Calu3 (cell line): ENCODE data around the gene AMY2A. TPM values are rescaled to one million over a fixed set of nuclear protein-coding genes. Genes with fewer than 3 reads are reported as not detected.
"Not testable (repeated sequence)": the region's sequence is repeated elsewhere in the genome, so short reads cannot be mapped to it uniquely, and the experiment has no call there.

Experiments
- BruUV-seq: library from RNA; stranded (reverse); fragments of 400-500 nt; replicated peaks from 2 replicates; lab custom pipeline; 2021; lab: Mats Ljungman, UMichigan
- CTCF ChIA-PET: fragments of 300-600 bp; sonication (Branson Sonifier 250); formaldehyde crosslinking; loops from one replicate; lab custom pipeline; 2022; ENCODE audit warnings: antibody characterized with exemption; lab: Charles Lee
- DNase-seq: peaks from one replicate; pipeline ENCODE4 v3.0.0; 2022
- H3K27ac Mint-ChIP-seq: one replicate; pipeline ENCODE4 v1.8.0; 2022; ENCODE audit warnings: mixed read lengths; ENCODE audit not compliant: unreplicated experiment
- H3K27me3 Mint-ChIP-seq: one replicate; pipeline ENCODE4 v1.8.0; 2022; ENCODE audit warnings: mixed read lengths; ENCODE audit not compliant: unreplicated experiment
- H3K36me3 Mint-ChIP-seq: one replicate; pipeline ENCODE4 v1.8.0; 2022; ENCODE audit warnings: mild to moderate bottlenecking, moderate library complexity, mixed read lengths; ENCODE audit not compliant: insufficient read depth, unreplicated experiment
- H3K4me1 Mint-ChIP-seq: one replicate; pipeline ENCODE4 v1.8.0; 2022; ENCODE audit warnings: mild to moderate bottlenecking, low read depth, mixed read lengths; ENCODE audit not compliant: unreplicated experiment
- H3K4me3 Mint-ChIP-seq: one replicate; pipeline ENCODE4 v1.8.0; 2022; ENCODE audit warnings: mild to moderate bottlenecking, low read depth, moderate library complexity, mixed read lengths; ENCODE audit not compliant: unreplicated experiment
- H3K9me3 Mint-ChIP-seq: one replicate; pipeline ENCODE4 v1.8.0; 2022; ENCODE audit warnings: low read depth, mixed read lengths; ENCODE audit not compliant: unreplicated experiment
- intact Hi-C: fragments of 100-400 bp; cut with micrococcal nuclease; formaldehyde crosslinking; loops from one replicate; pipeline ENCODE4 v1.10.0; 2022; ENCODE audit not compliant: unreplicated experiment
- total RNA-seq: library from RNA; stranded (reverse); gene quantifications from 2 replicates; pipeline ENCODE4 v1.2.3, GENCODE V29; 2022

Gene AMY2A
- total RNA-seq, 1 experiment from 2014 or later: not detected

DNA sequence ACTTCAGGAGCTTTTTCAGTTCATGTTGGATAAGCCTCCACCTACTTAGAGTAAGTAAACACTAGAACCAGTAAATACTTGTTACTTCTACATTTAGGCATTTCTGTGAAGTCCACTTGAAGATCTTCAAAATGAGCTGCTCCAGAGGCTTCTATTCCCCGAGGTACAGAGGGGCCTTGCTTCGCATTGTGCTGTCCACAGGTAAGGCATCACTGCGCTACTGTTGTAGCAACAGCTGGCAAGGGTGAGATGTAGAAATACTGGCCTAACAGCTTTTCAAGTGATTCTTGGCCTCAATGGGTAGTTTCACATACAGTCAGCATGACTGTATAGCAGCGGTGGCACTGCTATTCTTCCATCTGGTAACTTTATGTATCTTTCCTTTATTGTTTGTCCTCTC lies 33.7 kb downstream of the AMY2A start:
- H3K27me3 Mint-ChIP-seq, H3K4me1 Mint-ChIP-seq, DNase-seq, H3K27ac Mint-ChIP-seq, CTCF ChIA-PET, intact Hi-C loops, H3K36me3 Mint-ChIP-seq, BruUV-seq, H3K4me3 Mint-ChIP-seq, H3K9me3 Mint-ChIP-seq: not testable (repeated sequence)

GRCh38 chr1:103654133-103654532 lies 36.9 kb downstream of the AMY2A start:
- CTCF ChIA-PET, H3K4me1 Mint-ChIP-seq, H3K9me3 Mint-ChIP-seq, H3K27ac Mint-ChIP-seq, DNase-seq, H3K27me3 Mint-ChIP-seq, intact Hi-C loops, H3K4me3 Mint-ChIP-seq, BruUV-seq, H3K36me3 Mint-ChIP-seq: not testable (repeated sequence)

- DNase-seq, H3K36me3 Mint-ChIP-seq, H3K27me3 Mint-ChIP-seq, H3K4me1 Mint-ChIP-seq, BruUV-seq, H3K4me3 Mint-ChIP-seq, intact Hi-C loops, H3K9me3 Mint-ChIP-seq, CTCF ChIA-PET, H3K27ac Mint-ChIP-seq: not testable (repeated sequence)
Measured at GRCh38 chr1:103655460-103655859, 38.2 kb downstream of the AMY2A start, which contains the start of gene AMY1A. TSS of gene AMY1A (plus strand) at chr1:103655760. CDS start at chr1:103656331, 571 bp downstream.

Other genes with a start within 250 kb of the AMY2A start
- 15.7 and 21.0 TPM in 2 replicates for gene RNPC3, start 91.7 kb upstream of the AMY2A start, total RNA-seq
- gene AMY2B, start 45.8 kb upstream of the AMY2A start, total RNA-seq: 9.4 and 16.3 TPM in 2 replicates
- gene AMY1A, start 38.3 kb downstream of the AMY2A start, total RNA-seq: not detected in 2 replicates
- gene AMY1B, start 78.8 kb downstream of the AMY2A start, total RNA-seq: not detected in 2 replicates
- not detected in 2 replicates for gene AMY1C, start 132.5 kb downstream of the AMY2A start, total RNA-seq